ENCODE results near the gene ZNF516.

The ZNF516 gene

GRCh38 chr18:76402026-76402990, 92.7 kb downstream of the ZNF516 start:
- in situ Hi-C loops (cut with HindIII; ENCODE audit: low pct_ligation_motif_present, low sequenced_read_pairs) = no loop called here
- Histone ChIP-seq H3K27ac (no peak overlapping the region), H3K36me3 (replicated peaks) (no peaks in the 10 kb centered on the region), H3K27me3 (replicated peaks) (no peaks in the 10 kb centered on the region), H3K4me3 (ENCODE audit: low read depth, low read length) (no peak overlapping the region)
- no peak for TF ChIP-seq CTCF (IDR thresholded peaks at IDR 0.05; ENCODE audit: low read depth, low read length, missing control alignments)
- DNase-seq = no peak

GRCh38 chr18:76401498-76401897, 93.5 kb downstream of the ZNF516 start:
- Histone ChIP-seq H3K36me3 (replicated peaks) (no peaks in the 10 kb centered on the region), H3K4me3 (ENCODE audit: low read depth, low read length) (no peak overlapping the region), H3K27me3 (replicated peaks) (no peaks in the 10 kb centered on the region), H3K27ac (no peak overlapping the region)
- in situ Hi-C loops (cut with HindIII; ENCODE audit: low pct_ligation_motif_present, low sequenced_read_pairs) = no loop called here
- no peak for TF ChIP-seq CTCF (IDR thresholded peaks at IDR 0.05; ENCODE audit: low read depth, low read length, missing control alignments)
- no peak for DNase-seq

- Histone ChIP-seq H3K36me3 (replicated peaks) (no peaks in the 10 kb centered on the region), H3K4me3 (ENCODE audit: low read depth, low read length) (no peak overlapping the region), H3K27me3 (replicated peaks) (no peaks in the 10 kb centered on the region), H3K27ac (no peak overlapping the region)
- no peak for TF ChIP-seq CTCF (IDR thresholded peaks at IDR 0.05; ENCODE audit: low read depth, low read length, missing control alignments)
- in situ Hi-C loops (cut with HindIII; ENCODE audit: low pct_ligation_motif_present, low sequenced_read_pairs) = no loop called here
- DNase-seq = no peak
Observed at GRCh38 chr18:76399613-76400391, 95.2 kb downstream of the ZNF516 start.

GRCh38 chr18:76398896-76399612, 96.0 kb downstream of the ZNF516 start:
- TF ChIP-seq CTCF (IDR thresholded peaks at IDR 0.05; ENCODE audit: low read depth, low read length, missing control alignments) = peak; percentile 99
- H3K27ac ChIP-seq = no peak overlapping the region
- no peaks in the 10 kb centered on the region for H3K27me3 ChIP-seq (replicated peaks)
- in situ Hi-C loops (cut with HindIII; ENCODE audit: low pct_ligation_motif_present, low sequenced_read_pairs) = no loop called here
- no peaks in the 10 kb centered on the region for H3K36me3 ChIP-seq (replicated peaks)
- peak; percentile 70 for DNase-seq
- H3K4me3 ChIP-seq (ENCODE audit: low read depth, low read length) = no peak overlapping the region

GRCh38 chr18:76398295-76398694, 96.7 kb downstream of the ZNF516 start:
- in situ Hi-C loops (cut with HindIII; ENCODE audit: low pct_ligation_motif_present, low sequenced_read_pairs) = no loop called here
- H3K4me3 ChIP-seq (ENCODE audit: low read depth, low read length) = no peak overlapping the region
- no peaks in the 10 kb centered on the region for H3K27me3 ChIP-seq (replicated peaks)
- TF ChIP-seq CTCF (IDR thresholded peaks at IDR 0.05; ENCODE audit: low read depth, low read length, missing control alignments) = no peak
- DNase-seq = no peak
- no peaks in the 10 kb centered on the region for H3K36me3 ChIP-seq (replicated peaks)
- no peak overlapping the region for H3K27ac ChIP-seq
